ENCODE measurements around the gene CEBPZOS. TPM values are rescaled to one million over a fixed set of nuclear protein-coding genes. Genes with fewer than 3 reads are reported as not detected.

CEBPZOS gene
- total and polyA plus RNA-seq, 9 of the 15 experiments (the other 6 are each of a cell fraction or from before 2014, with no cell fraction given) = 21.7 to 64.8 (median 46.7) TPM

GRCh38 chr2:37196320-37197195 lies at the start of gene CEBPZOS (continued):
- TF ChIP-seq, protein P1, sequence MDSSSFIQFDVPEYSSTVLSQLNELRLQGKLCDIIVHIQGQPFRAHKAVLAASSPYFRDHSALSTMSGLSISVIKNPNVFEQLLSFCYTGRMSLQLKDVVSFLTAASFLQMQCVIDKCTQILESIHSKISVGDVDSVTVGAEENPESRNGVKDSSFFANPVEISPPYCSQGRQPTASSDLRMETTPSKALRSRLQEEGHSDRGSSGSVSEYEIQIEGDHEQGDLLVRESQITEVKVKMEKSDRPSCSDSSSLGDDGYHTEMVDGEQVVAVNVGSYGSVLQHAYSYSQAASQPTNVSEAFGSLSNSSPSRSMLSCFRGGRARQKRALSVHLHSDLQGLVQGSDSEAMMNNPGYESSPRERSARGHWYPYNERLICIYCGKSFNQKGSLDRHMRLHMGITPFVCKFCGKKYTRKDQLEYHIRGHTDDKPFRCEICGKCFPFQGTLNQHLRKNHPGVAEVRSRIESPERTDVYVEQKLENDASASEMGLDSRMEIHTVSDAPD (CRISPR knock-in tag; IDR thresholded peaks at IDR 0.05) = no peak
- TF ChIP-seq HOXB6 (CRISPR knock-in tag; IDR thresholded peaks at IDR 0.05; ENCODE audit: borderline replicate concordance) = no peak
- TF ChIP-seq BHLHE40 (IDR thresholded peaks at IDR 0.05; ENCODE audit: low read length) = no peak
- TF ChIP-seq U2AF1 (optimal IDR thresholded peaks at IDR 0.05; ENCODE audit: low read depth, low read length) = no peak
- TF ChIP-seq RBM14 (IDR thresholded peaks at IDR 0.05; ENCODE audit: borderline replicate concordance, insufficient read depth, low read depth, low read length) = no peak
- TF ChIP-seq C11orf30 (IDR thresholded peaks at IDR 0.05; ENCODE audit: low read depth) = no peak
- TF ChIP-seq XRCC3 (IDR thresholded peaks at IDR 0.05) = no peak
- TF ChIP-seq CBX5 (IDR thresholded peaks at IDR 0.05; ENCODE audit: borderline replicate concordance, low read depth) = no peak
- TF ChIP-seq HIVEP1 (CRISPR knock-in tag; IDR thresholded peaks at IDR 0.05) = 0 out of 2 replicates have a peak, but pooled peaks have one; percentile 73
- no peak for TF ChIP-seq CBFA2T3 (IDR thresholded peaks at IDR 0.05)
- TF ChIP-seq NFYB (IDR thresholded peaks at IDR 0.05; ENCODE audit: extremely low read depth, insufficient read length) = no peak
- no peak for TF ChIP-seq ZNF408 (CRISPR knock-in tag; IDR thresholded peaks at IDR 0.05; ENCODE audit: low read depth)
- no peak for TF ChIP-seq XRCC4 (IDR thresholded peaks at IDR 0.05; ENCODE audit: extremely low read depth, insufficient read depth, insufficient read length)
- TF ChIP-seq STAG1 (CRISPR knock-in tag; IDR thresholded peaks at IDR 0.05; ENCODE audit: borderline replicate concordance) = peak; percentile 11; the same call in 1 of the 2 replicates
- TF ChIP-seq, protein P2, sequence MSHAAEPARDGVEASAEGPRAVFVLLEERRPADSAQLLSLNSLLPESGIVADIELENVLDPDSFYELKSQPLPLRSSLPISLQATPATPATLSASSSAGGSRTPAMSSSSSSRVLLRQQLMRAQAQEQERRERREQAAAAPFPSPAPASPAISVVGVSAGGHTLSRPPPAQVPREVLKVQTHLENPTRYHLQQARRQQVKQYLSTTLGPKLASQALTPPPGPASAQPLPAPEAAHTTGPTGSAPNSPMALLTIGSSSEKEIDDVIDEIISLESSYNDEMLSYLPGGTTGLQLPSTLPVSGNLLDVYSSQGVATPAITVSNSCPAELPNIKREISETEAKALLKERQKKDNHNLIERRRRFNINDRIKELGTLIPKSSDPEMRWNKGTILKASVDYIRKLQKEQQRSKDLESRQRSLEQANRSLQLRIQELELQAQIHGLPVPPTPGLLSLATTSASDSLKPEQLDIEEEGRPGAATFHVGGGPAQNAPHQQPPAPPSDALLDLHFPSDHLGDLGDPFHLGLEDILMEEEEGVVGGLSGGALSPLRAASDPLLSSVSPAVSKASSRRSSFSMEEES (CRISPR knock-in tag; IDR thresholded peaks at IDR 0.05) = no peak
- TF ChIP-seq, protein P3, sequence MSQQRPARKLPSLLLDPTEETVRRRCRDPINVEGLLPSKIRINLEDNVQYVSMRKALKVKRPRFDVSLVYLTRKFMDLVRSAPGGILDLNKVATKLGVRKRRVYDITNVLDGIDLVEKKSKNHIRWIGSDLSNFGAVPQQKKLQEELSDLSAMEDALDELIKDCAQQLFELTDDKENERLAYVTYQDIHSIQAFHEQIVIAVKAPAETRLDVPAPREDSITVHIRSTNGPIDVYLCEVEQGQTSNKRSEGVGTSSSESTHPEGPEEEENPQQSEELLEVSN (IDR thresholded peaks at IDR 0.05; ENCODE audit: borderline replicate concordance in 1 of 2, extremely low read depth in 1 of 2, insufficient read depth in 1 of 2, insufficient read length in 1 of 2, low read depth in 1 of 2, low read length in 1 of 2, poor library complexity in 1 of 2, severe bottlenecking in 1 of 2) = peak; percentile 67 to 83
- no peak for TF ChIP-seq ZNF717 (CRISPR knock-in tag; IDR thresholded peaks at IDR 0.05)
- TF ChIP-seq ZNF224 (CRISPR knock-in tag; IDR thresholded peaks at IDR 0.05) = 0 out of 2 replicates have a peak, but pooled peaks have one; percentile 54
- no peak for TF ChIP-seq ZBTB8A (IDR thresholded peaks at IDR 0.05; ENCODE audit: partially characterized antibody)
- TF ChIP-seq DPF2 (IDR thresholded peaks at IDR 0.05) = no peak
- TF ChIP-seq, protein P4, sequence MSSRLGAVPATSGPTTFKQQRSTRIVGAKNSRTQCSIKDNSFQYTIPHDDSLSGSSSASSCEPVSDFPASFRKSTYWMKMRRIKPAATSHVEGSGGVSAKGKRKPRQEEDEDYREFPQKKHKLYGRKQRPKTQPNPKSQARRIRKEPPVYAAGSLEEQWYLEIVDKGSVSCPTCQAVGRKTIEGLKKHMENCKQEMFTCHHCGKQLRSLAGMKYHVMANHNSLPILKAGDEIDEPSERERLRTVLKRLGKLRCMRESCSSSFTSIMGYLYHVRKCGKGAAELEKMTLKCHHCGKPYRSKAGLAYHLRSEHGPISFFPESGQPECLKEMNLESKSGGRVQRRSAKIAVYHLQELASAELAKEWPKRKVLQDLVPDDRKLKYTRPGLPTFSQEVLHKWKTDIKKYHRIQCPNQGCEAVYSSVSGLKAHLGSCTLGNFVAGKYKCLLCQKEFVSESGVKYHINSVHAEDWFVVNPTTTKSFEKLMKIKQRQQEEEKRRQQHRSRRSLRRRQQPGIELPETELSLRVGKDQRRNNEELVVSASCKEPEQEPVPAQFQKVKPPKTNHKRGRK (tag; IDR thresholded peaks at IDR 0.05) = no peak
